Right kidney (tissue), 1 donor: ENCODE measurements around the gene MYO1E.
"Not testable (repeated sequence)": the region's sequence is repeated elsewhere in the genome, so short reads cannot be mapped to it uniquely, and the experiment has no call there.

Experiments used
- DNase-seq: peaks from one replicate; pipeline ENCODE4 v3.0.0-alpha.2; 2016

MYO1E gene

GRCh38 chr15:59352189-59352588 lies 20.5 kb downstream of the MYO1E start:
- no peak for DNase-seq

DNA sequence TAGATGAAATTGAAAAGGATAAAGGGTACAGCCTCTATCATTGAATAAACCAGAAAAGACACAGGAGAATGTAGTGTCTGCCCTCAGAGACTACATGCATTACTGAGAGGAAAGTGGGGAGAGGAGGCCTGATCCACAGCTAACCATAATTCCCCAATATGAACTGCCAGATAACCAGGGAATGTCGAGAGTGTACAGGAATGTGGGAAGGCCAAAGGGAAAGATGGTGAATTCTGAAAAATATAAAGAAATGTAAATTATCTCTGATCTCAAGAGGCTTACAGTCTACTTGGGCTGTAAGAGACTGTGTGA lies 22.3 kb downstream of the MYO1E start:
- no peak for DNase-seq

- DNase-seq = no peak
Measured at GRCh38 chr15:59349680-59350420, 22.8 kb downstream of the MYO1E start.

GRCh38 chr15:59347915-59348314 lies 24.8 kb downstream of the MYO1E start:
- no peak for DNase-seq

DNA sequence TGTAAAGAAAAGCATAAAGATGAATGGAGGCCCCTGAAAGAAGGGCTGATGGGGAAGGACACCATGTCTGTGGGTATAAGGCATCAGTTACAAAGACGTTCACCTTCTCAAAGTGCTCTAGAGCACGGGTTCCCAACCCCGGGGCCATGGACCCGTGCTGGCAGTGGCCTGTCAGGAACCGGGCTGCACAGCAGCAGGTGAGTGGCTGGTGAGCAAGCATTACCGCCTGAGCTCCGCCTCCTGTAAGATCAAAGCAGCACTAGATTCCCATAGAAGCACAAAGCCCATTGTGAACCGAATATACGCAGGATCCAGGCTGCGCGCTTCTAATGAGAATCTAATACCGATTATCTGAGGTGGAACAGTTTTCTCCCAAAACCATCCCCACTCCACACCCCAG lies 25.7 kb downstream of the MYO1E start:
- no peak for DNase-seq

GRCh38 chr15:59345326-59345725 lies 27.3 kb downstream of the MYO1E start:
- no peak for DNase-seq

GRCh38 chr15:59344311-59344710 lies 28.4 kb downstream of the MYO1E start:
- DNase-seq = no peak

GRCh38 chr15:59340325-59340724 lies 32.3 kb downstream of the MYO1E start:
- no peak for DNase-seq

GRCh38 chr15:59339252-59339672 lies 33.4 kb downstream of the MYO1E start:
- no peak for DNase-seq

- DNase-seq = no peak
Measured at GRCh38 chr15:59338414-59338813, 34.3 kb downstream of the MYO1E start.

DNA sequence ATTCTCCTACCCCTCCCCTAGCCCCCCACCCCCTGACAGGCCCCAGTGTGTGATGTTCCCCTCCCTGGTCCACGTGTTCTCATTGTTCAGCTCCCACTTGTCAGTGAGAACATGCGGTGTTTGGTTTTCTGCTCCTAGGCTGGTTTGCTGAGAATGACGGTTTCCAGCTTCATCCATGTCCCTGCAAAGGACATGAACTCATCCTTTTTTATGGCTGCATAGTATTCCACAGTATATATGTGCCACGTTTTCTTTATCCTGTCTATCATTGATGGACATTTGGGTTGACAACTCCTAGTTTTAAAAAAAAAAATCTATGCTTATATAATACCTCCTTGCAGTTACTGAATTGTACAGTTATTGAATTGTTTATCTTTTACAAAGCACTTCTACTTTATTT lies 35.9 kb downstream of the MYO1E start:
- DNase-seq = not testable (repeated sequence)

DNA sequence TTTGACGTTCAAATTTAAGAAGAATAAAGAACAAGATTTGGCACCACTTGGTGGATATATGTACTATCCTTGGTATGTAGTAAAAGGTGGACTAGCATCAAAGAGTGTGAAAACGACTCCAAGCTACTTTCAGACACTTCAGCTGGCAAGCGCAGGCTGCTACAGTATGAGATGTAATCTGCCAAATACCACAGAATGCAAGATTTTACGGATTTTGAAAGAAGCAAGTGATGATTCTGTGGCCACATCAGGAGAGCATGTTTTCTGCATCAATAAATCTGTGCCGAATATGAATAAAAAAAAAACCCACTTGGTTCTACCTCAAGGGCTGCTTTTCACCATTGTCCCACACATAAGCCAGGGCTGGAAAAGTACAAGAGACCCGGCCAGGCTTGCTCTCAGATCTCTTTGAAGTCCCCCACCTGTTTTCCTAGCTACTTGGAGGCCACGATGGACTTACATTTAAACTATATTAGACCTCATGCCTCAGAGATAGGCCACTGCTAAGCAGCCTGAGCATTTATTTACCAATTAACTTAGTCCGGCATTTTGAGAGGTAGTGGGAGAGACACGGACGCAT lies 37.4 kb downstream of the MYO1E start:
- peak; percentile 17 for DNase-seq

DNA sequence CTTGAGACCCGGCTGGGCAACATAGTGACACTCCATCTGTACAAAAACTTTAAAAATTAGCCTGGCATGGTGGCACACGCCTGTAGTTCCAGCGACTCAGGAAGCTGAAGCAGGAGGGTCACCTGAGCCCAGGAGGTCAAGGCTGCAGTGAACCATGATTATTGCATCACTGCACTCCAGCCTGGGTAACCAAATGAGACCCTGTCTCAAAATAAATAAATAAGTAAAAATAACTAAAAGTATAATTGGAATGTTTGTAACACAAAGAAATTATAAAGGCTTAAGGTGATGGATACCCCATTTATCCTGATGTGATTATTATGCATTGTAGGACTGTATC lies 38.6 kb downstream of the MYO1E start:
- no peak for DNase-seq

DNA sequence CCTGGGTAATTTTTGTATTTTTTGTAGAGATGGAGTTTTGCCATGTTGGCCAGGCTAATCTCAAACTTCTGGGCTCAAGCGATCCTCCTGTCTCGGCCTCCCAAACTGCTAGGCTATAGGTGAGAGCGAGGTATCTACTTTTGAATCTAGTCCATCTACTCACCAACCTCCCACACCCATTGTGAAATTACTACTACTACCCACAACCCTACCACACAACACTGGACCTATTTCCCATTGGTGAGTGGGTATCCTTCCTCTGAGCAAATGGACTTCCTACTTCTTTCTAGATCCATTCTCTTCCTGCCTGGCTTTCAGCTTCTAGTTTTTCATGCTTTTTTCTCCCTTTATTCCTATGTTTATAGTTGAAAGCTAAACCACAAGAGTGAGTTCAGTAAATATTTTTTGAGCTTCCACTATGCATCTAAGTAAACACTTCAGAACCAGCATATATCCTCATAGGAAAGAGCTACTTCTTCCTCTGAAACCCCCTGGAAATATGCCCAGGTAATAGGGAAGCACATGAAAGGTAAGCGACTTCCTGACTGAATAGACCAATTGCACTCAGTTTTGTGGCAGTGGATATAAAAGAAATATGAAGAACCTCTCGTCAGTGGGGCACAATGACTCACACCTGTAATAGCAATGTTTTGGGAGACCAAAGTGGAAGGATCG lies 39.1 kb downstream of the MYO1E start:
- no peak for DNase-seq

- no peak for DNase-seq
Measured at GRCh38 chr15:59332009-59332408, 40.7 kb downstream of the MYO1E start.

DNA sequence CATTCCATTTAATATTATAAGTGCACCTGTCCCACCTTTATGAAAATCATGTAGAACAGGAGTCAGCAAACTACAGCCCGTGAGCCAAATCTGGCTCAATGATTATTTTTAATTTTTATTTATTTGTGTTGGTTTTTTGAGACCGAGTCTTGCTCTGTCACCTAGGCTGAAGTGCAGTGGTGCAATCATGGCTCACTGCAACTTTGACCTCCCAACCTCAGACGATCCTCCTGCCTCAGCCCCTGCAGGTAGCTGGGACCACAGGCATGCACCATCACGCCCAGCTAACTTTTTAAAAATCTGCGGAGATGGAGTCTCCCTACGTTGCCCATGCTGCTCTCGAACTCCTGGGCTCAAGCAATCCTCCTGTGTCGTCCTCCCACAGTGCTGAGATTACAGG lies 42.0 kb downstream of the MYO1E start:
- DNase-seq = no peak

DNA sequence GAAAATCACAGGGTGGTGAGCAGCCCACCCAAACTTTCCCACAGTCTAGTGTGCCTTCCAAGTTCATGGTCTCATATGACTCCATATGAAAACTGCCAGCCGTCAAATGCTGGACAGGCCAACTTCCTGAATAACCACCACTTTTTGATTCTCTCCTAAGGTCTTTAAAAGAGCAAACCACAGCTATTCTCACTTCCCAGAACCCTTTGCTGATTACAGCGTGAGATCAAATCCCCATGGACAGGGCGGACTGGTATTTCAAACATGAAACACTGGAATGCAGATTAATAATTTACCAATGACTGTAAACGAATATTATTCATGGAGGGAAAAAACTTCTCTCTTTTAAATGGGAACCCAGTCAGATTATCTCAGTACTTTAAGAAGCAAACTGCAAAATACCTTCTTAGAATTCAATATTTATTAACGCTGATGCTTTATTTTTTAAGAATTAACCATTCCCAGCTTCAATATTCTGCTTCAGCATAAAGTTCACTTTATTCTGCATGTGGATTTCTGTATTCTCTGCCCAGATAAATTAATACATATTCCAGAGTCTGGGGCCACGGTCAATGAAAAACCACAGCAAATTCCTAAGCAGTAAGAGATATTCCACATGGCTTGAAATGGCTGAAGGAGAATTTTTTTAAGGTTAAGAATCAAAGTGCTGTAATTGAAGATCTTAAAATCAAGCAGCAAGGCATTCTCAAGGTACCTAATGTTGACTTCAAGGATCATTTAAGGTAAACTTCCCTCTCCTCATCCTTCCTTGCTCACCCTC lies 42.9 kb downstream of the MYO1E start:
- no peak for DNase-seq

DNA sequence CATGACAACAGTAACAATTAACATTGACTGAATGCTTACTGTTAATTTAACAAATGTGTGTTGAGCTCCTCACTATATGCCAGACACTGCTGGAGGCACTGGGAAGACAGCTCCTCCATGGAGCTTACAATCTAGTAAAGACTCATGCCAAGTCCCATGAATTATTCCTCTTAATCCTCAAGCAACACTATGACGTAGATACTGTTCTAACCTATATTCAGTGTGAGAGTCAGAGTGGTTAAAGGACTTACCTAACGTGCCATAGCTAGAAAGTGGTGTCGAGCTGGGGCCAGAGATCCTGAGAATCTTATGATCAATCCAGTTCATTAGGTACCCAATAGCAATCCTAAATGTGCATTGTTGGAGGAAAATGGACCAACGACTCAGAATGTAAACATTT lies 43.6 kb downstream of the MYO1E start:
- DNase-seq = no peak

DNA sequence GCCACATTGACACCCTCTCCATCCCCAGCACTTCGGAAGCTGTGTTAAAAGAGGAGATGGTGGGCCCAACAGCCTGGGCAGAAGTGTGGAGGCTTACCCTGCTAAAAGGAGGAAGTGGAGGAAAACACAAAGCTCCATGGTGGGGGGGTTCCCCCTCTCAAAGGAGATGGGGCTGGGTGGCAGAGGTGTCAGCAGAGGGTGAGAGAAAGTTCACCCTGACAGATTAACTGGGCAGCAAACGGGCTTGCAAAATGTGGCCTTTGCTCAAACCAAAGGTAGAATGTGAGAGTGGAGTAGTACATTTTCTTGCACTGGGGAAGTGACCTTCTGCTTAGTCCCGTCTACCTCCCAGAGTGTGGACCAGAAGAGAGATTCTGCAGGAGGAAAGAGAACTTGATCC lies 44.7 kb downstream of the MYO1E start:
- no peak for DNase-seq

DNA sequence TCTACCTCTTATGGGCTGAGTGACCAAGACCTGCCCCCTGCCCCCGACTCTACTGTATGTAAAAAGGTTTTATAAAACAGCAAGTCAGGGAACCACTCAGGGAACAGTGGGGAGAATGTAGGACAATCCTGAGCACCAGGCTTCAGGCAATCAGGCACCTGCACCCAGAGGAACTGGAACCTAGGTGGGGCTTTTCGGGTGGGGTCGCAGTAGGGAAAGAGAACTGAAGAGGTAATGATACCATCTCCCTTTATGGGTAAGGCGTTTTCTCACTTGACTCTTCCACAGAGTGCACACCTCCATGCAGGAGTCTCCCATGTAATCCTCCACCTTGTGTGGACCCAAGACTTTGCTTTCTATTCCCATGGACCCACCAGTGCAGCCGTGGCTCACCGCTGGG lies 45.8 kb downstream of the MYO1E start:
- no peak for DNase-seq

GRCh38 chr15:59322056-59322759 lies 50.5 kb downstream of the MYO1E start:
- DNase-seq = no peak

GRCh38 chr15:59321000-59321689 lies 51.5 kb downstream of the MYO1E start:
- DNase-seq = no peak
